ENCODE results near the gene FAM118A.
"Not testable (repeated sequence)": the region's sequence is repeated elsewhere in the genome, so short reads cannot be mapped to it uniquely, and the experiment has no call there.

FAM118A gene

GRCh38 chr22:45309422-45310227 is at the start of gene FAM118A:
Gene FAM118A, plus strand, starts transcription at chr22:45309934. Its CDS starts 12,446 bp downstream, at chr22:45322380.
- DNase-seq (ENCODE audit: low spot score), result peak; percentile 93

GRCh38 chr22:45260395-45260759 is 49.4 kb upstream of the FAM118A start:
- not testable (repeated sequence) for DNase-seq (ENCODE audit: low spot score)

GRCh38 chr22:45261407-45262088 is 48.2 kb upstream of the FAM118A start:
- DNase-seq (ENCODE audit: low spot score), result peak; percentile 51

- DNase-seq (ENCODE audit: low spot score), result peak; percentile 28
These were observed 47.4 kb upstream of the FAM118A start for GRCh38 chr22:45262195-45262930.

- peak; percentile 77 for DNase-seq (ENCODE audit: low spot score)
These were observed 46.7 kb upstream of the FAM118A start for GRCh38 chr22:45262931-45263462.

GRCh38 chr22:45263463-45264269 is 46.1 kb upstream of the FAM118A start:
- DNase-seq (ENCODE audit: low spot score), result peak; percentile 97

- DNase-seq (ENCODE audit: low spot score), result no peak
These were observed 44.2 kb upstream of the FAM118A start for GRCh38 chr22:45265535-45265934.

- DNase-seq (ENCODE audit: low spot score), result no peak
These were observed 41.4 kb upstream of the FAM118A start for GRCh38 chr22:45268167-45268957.

GRCh38 chr22:45268958-45269844 is 40.5 kb upstream of the FAM118A start:
- peak; percentile 86 for DNase-seq (ENCODE audit: low spot score)

- no peak for DNase-seq (ENCODE audit: low spot score)
These were observed 39.4 kb upstream of the FAM118A start for GRCh38 chr22:45270095-45271020.

GRCh38 chr22:45271667-45272201 is 38.0 kb upstream of the FAM118A start:
- no peak for DNase-seq (ENCODE audit: low spot score)

- DNase-seq (ENCODE audit: low spot score), result no peak
These were observed 37.2 kb upstream of the FAM118A start for GRCh38 chr22:45272498-45272897.

GRCh38 chr22:45273452-45274075 is 36.2 kb upstream of the FAM118A start:
- DNase-seq (ENCODE audit: low spot score), result no peak

- no peak for DNase-seq (ENCODE audit: low spot score)
These were observed 33.1 kb upstream of the FAM118A start for GRCh38 chr22:45276507-45277105.

- DNase-seq (ENCODE audit: low spot score), result not testable (repeated sequence)
These were observed 32.0 kb upstream of the FAM118A start for GRCh38 chr22:45277720-45278119.

- DNase-seq (ENCODE audit: low spot score), result no peak
These were observed 31.6 kb upstream of the FAM118A start for GRCh38 chr22:45278125-45278524.

GRCh38 chr22:45280587-45280980 is 29.1 kb upstream of the FAM118A start:
- DNase-seq (ENCODE audit: low spot score), result no peak
